ENCODE results near the gene GFRAL.

Gene GFRAL

DNA sequence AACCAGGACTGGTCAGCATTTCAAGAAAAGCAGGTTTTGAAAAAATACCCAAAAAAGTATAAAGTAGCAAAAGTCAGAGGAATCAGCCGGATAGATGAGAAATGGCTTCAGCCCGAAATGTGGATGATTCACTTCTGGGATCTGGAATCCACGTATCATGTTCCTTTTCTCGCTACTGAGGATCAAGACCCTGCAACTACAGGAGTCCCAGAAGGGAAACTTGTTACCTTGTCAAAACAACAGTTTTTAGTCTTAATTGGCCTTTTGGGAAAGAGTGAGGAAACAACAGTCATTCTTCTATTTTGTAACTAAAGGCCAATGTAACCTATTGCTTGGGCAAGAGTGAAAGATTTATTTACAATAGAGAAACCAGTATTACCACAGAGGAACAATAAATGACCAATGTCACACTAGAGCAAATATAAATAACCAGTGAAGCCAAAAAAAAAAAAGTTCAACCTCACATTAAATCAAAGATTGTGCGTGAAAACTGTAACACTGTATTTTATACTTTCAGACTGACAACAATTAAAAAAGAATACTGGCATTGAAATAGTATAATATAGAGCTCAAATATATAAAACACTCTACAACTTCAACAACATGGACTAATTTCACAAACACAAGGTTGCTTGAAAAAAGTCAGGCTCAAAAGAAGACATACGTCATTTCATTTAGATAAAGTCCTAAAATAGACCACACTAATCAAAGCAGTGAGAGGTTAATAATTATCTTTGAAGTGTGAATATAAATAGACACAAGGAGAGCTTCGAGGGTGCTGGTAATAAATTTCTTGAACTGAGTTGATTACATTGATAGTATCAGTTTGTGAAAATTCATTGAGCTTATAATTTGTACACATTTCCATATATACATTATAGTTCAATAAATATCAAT lies 116.2 kb downstream of the GFRAL start:
- DNase-seq (ENCODE audit: low spot score in 2 of 2) (no peak), ATAC-seq (replicated peaks; ENCODE audit: extremely low read depth, poor library complexity, severe bottlenecking) (no peak)
- no peak overlapping the region for H3K4me3 Mint-ChIP-seq

DNA sequence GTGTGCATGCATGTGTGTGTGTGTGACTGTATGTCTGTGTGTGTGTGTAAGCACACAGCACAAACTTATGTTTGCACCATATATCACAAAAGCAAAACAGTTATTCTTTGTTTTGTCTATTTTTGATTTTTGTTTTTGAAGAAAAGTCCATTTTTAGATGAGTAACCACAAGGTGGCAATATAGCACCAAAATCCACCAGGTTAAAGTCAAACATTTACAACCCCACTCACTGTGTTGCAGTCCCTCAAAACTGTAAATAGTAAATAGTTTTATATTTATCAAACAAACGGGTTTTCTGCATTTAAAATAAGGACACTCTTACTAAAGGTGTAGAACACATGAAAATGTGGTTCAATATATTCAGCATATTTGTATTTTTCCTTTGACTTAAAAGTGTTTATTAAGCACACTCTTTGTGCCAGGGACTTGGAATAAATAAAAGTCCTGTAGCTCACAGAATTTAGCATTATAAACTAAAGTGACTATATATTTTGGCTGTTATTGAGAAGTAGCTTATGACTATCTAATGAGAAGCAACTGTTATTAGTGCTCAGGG lies 118.5 kb downstream of the GFRAL start:
- no peaks in the 10 kb centered on the region for H3K4me1 Mint-ChIP-seq
- DNase-seq (ENCODE audit: low spot score in 2 of 2): no peak

More for the DNA sequence above, 116.2 kb downstream of the GFRAL start:
- Mint-ChIP-seq H3K36me3 (ENCODE audit: insufficient read depth) (peaks cover 1% of the 10 kb centered on the region), H3K4me1 (no peaks in the 10 kb centered on the region), H3K27me3 (no peaks in the 10 kb centered on the region), H3K9me3 (peaks cover 13% of the 10 kb centered on the region), H3K27ac (ENCODE audit: low read depth) (no peak overlapping the region)

DNA sequence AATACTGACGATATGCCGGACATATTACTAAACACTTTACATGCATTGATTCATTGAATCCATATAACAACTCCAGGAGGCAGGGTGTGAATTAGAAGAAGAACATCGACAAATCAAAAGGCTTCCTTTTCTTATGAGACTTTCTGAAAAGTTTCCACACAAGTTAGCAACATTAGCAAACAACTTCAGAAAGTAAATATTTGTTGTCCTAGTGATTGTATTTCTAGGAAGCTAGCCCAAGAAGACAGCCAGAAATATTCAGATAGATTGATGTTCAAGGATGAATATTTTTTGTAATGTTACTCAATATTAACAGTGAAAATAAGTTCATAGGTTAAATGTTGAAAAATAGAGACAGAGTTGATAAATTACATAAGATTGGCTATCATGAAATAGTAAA lies 120.6 kb downstream of the GFRAL start:
- no peak for ATAC-seq (replicated peaks; ENCODE audit: extremely low read depth, poor library complexity, severe bottlenecking)

More for the DNA sequence above, 118.5 kb downstream of the GFRAL start:
- no peak for ATAC-seq (replicated peaks; ENCODE audit: extremely low read depth, poor library complexity, severe bottlenecking)
- no peak overlapping the region for H3K4me3 Mint-ChIP-seq
- no peaks in the 10 kb centered on the region for H3K27me3 Mint-ChIP-seq
- H3K27ac Mint-ChIP-seq (ENCODE audit: low read depth): no peak overlapping the region
- no peaks in the 10 kb centered on the region for H3K36me3 Mint-ChIP-seq (ENCODE audit: insufficient read depth)
- peaks cover 12% of the 10 kb centered on the region for H3K9me3 Mint-ChIP-seq

DNA sequence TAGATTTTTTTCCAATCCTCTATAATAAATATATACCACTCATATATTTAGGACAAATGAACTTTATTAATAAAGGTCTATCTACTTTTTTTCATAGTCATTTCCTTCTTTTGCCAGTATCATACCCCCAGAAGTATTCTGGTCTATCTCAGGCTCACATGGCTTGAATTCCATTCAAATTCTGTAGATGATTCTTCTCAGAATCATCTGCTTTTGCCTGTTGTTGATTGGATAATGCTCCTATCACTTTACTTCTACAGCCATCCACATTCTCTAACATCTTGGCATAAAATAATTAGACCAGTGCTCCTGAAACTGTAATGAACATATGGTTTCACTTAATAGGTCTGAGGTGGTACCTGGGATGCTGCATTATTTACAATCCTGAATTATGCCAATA lies 121.2 kb downstream of the GFRAL start:
- no peak for ATAC-seq (replicated peaks; ENCODE audit: extremely low read depth, poor library complexity, severe bottlenecking)
- peaks cover 12% of the 10 kb centered on the region for H3K9me3 Mint-ChIP-seq
- H3K4me3 Mint-ChIP-seq: no peak overlapping the region
- no peaks in the 10 kb centered on the region for H3K36me3 Mint-ChIP-seq (ENCODE audit: insufficient read depth)
- DNase-seq (ENCODE audit: low spot score in 2 of 2): no peak
- no peaks in the 10 kb centered on the region for H3K4me1 Mint-ChIP-seq
- H3K27me3 Mint-ChIP-seq: no peaks in the 10 kb centered on the region
- H3K27ac Mint-ChIP-seq (ENCODE audit: low read depth): no peak overlapping the region

More for the DNA sequence above, 120.6 kb downstream of the GFRAL start:
- no peaks in the 10 kb centered on the region for H3K27me3 Mint-ChIP-seq
- H3K27ac Mint-ChIP-seq (ENCODE audit: low read depth): no peak overlapping the region
- no peak for DNase-seq (ENCODE audit: low spot score in 2 of 2)
- no peak overlapping the region for H3K4me3 Mint-ChIP-seq
- H3K4me1 Mint-ChIP-seq: no peaks in the 10 kb centered on the region
- H3K9me3 Mint-ChIP-seq: peaks cover 12% of the 10 kb centered on the region
- H3K36me3 Mint-ChIP-seq (ENCODE audit: insufficient read depth): no peaks in the 10 kb centered on the region

DNA sequence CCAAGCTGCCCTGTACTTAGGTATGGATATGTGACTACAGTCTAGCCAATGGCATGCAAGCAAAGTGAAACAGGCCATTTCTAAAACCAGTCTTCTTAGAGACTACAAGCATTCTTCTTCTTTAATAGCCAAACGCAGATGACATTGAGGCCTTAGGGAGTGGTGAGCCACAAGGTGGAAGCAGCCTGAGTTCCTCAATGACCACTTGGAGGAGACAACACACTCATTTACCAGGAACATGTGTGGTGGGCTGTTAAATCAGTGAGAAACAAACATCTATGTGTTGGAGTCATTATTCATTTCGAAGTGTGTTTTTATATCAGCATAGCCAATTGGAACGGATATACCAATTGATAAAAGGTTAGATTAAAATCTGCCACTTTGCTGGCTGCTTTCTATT lies 122.0 kb downstream of the GFRAL start:
- no peaks in the 10 kb centered on the region for H3K4me1 Mint-ChIP-seq
- ATAC-seq (replicated peaks; ENCODE audit: extremely low read depth, poor library complexity, severe bottlenecking): no peak
- H3K27me3 Mint-ChIP-seq: no peaks in the 10 kb centered on the region
- no peak overlapping the region for H3K4me3 Mint-ChIP-seq
- H3K27ac Mint-ChIP-seq (ENCODE audit: low read depth): no peak overlapping the region
- H3K36me3 Mint-ChIP-seq (ENCODE audit: insufficient read depth): no peaks in the 10 kb centered on the region
- H3K9me3 Mint-ChIP-seq: peaks cover 13% of the 10 kb centered on the region
- DNase-seq (ENCODE audit: low spot score in 2 of 2): no peak

DNA sequence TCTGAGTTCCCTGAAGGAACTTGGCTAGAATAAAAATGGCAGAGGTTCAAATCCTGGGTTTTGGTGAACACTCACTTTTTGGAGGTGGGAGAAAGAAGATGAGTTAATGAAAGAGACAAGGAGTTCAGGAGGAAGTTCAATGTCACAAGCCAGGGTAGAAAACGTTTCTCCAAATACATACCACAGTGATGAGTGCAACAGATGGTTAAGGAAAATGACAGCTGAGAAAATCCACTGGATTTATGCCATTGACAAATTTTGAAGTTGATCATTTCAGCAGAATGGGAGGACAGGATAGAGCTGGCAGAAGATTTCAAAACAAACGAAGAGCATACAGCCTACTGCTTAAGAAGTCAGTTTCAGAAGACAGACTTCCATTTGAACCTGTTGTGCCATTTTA lies 122.7 kb downstream of the GFRAL start:
- ATAC-seq (replicated peaks; ENCODE audit: extremely low read depth, poor library complexity, severe bottlenecking) (no peak), DNase-seq (ENCODE audit: low spot score in 2 of 2) (no peak)
- Mint-ChIP-seq H3K27me3 (no peaks in the 10 kb centered on the region), H3K9me3 (peaks cover 17% of the 10 kb centered on the region), H3K4me1 (no peaks in the 10 kb centered on the region), H3K27ac (ENCODE audit: low read depth) (no peak overlapping the region), H3K4me3 (no peak overlapping the region), H3K36me3 (ENCODE audit: insufficient read depth) (no peaks in the 10 kb centered on the region)
